ENCODE measurements around the gene USP5. TPM values are rescaled to one million over a fixed set of nuclear protein-coding genes. Genes with fewer than 3 reads are reported as not detected.
"Not testable (repeated sequence)": the region's sequence is repeated elsewhere in the genome, so short reads cannot be mapped to it uniquely, and the experiment has no call there.

The USP5 gene
- total RNA-seq, 2 experiments from 2014 or later, result 98.8 to 129 TPM

DNA sequence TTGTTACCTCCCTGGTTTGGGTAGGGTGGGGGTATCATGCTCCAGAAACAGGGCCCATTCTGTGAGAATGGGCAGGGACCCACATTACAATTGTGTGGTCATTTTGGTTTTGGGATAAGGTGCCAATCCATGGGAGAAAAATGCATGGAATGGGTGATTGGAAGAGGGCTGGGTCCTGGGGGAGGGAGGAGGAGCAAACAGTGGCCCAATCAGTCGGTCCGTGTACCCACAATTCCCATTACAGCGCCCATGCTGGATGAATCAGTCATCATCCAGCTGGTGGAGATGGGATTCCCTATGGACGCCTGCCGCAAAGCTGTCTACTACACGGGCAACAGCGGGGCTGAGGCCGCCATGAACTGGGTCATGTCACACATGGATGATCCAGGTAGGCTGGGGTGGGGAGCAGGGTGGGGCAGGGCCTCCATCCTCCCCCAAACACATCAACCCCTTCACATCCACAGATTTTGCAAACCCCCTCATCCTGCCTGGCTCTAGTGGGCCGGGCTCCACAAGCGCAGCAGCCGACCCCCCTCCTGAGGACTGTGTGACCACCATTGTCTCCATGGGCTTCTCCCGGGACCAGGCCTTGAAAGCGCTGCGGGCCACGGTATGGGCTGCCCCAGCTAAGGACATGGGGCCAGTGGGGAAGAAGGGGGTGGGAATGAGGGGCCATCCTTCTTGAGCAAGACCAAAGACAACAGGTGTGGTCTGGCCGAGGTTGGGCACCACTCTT, 11.8 kb downstream of the USP5 start:
- H3K9me3 Mint-ChIP-seq (ENCODE audit: low read depth), result no peaks in the 10 kb centered on the region
- DNase-seq (no peak), ATAC-seq (no peak)
- no peak overlapping the region for H3K27ac Mint-ChIP-seq
- H3K36me3 Mint-ChIP-seq, result peaks cover 46% of the 10 kb centered on the region
- CTCF ChIA-PET, result interaction anchor here (1.0 to 2.1 kb wide), 3 partner anchors 9 to 277 kb away, joined by 3 to 8 read pairs (median 3); partner anchors contain the start of gene SPSB2
- no peaks in the 10 kb centered on the region for H3K27me3 Mint-ChIP-seq
- peaks cover 11% of the 10 kb centered on the region for H3K4me1 Mint-ChIP-seq
- H3K4me3 Mint-ChIP-seq, result no peak overlapping the region

DNA sequence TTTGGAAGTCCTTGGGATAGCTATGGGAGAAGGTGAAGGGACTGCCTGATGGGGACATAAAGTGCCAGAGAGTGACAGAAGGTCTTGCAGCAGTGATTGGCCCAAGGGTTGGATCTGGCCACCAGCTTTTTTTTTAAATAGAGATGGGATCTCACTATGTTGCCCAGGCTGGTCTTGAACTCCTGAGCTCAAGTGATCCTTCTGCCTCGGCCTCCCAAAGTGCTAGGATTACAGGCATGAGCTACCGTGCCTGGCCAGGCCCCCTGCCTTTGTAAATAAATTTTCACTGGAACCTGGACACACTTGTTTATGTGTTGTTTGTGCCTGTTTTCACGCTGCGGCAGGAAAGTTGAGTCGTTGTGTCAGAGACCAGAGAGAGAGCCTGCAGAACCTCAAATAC, 13.4 kb downstream of the USP5 start:
- DNase-seq; H3K27me3 Mint-ChIP-seq; H3K9me3 Mint-ChIP-seq (ENCODE audit: low read depth); H3K27ac Mint-ChIP-seq; ATAC-seq; H3K4me3 Mint-ChIP-seq: not testable (repeated sequence)
- peaks cover 26% of the 10 kb centered on the region for H3K4me1 Mint-ChIP-seq
- CTCF ChIA-PET, result interaction anchor here (1.2 to 1.3 kb wide), 2 partner anchors 26 to 278 kb away, joined by 3 to 4 read pairs; no protein-coding TSS in a partner anchor
- peaks cover 59% of the 10 kb centered on the region for H3K36me3 Mint-ChIP-seq

DNA sequence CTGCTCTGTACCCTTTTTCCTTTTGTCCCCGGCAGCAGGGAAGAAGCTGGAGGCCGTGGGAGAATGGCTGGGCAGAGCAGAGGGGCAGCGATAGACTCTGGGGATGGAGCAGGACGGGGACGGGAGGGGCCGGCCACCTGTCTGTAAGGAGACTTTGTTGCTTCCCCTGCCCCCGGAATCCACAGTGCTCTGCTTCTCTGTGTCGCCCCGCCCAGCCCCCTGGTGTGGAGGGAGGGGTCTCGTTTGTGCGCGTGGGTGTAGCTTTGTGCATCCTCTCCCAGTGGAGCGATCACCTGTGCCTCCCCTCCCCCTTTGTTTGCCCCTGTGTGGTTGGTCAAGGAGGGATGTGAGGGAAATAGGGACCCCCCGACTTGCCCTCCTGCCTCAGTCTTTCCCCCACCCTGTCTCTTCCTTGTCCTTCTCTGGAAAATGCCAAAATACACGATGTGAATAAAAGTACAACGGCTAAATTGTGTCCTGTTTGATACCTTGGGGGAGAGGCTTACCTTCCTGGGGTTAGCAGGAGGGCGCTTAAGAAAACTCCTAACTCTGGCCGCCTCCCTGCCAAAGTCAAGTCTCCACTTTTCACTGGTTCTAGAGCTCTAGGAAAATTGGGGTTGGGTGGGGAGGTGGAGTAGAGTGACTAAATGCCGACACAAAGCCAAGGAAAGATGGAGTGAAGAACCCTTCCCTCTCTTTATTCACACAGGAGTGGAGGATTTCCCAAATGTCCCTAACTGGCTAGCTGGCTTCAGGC, 14.4 kb downstream of the USP5 start:
- CTCF ChIA-PET, result interaction anchor here (0.7 to 4.9 kb wide), 9 partner anchors 13 to 142 kb away, joined by 3 to 55 read pairs (median 4); partner anchors contain the start of genes CDCA3, COPS7A, MLF2 and USP5
- H3K36me3 Mint-ChIP-seq, result peaks cover 59% of the 10 kb centered on the region
- no peaks in the 10 kb centered on the region for H3K9me3 Mint-ChIP-seq (ENCODE audit: low read depth)
- H3K4me3 Mint-ChIP-seq, result peak overlapping the region; percentile 98
- peaks cover 37% of the 10 kb centered on the region for H3K4me1 Mint-ChIP-seq
- no peak for DNase-seq
- ATAC-seq, result no peak
- no peaks in the 10 kb centered on the region for H3K27me3 Mint-ChIP-seq
- peak overlapping the region; percentile 90 for H3K27ac Mint-ChIP-seq

DNA sequence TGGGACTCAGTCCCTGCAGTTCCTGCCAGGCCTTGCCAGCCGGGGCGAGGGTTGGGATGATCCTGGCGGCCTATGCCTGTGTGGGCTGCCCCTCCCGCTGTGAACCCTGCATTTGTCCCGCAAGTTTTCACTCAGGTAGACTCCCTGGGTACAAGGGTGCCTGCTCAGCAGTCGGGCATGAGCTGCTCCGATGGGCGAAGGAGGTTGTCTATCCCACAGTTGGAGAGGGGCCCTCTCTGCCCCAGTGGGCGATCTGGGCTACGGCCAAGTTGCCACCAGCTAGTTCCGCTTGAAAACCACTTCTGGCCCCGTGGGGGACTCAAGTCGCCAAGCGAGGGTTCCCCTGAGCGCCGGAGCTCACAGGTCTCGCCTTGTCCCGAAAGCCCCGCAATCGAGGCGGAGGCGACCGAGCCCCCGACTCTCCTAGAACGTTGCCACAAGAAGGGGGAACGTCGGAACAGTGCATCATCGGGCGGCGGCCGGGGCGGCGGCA, 15.0 kb downstream of the USP5 start:
- H3K4me1 Mint-ChIP-seq, result peaks cover 43% of the 10 kb centered on the region
- CTCF ChIA-PET, result interaction anchor here (0.7 to 4.9 kb wide), 11 partner anchors 14 to 143 kb away, joined by 3 to 55 read pairs (median 6); partner anchors contain the start of genes CDCA3, COPS7A, MLF2 and USP5
- H3K4me3 Mint-ChIP-seq, result peak overlapping the region; percentile 98
- H3K9me3 Mint-ChIP-seq (ENCODE audit: low read depth), result no peaks in the 10 kb centered on the region
- DNase-seq, result no peak
- peak; percentile 4 for ATAC-seq
- peaks cover 62% of the 10 kb centered on the region for H3K36me3 Mint-ChIP-seq
- H3K27ac Mint-ChIP-seq, result peak overlapping the region; percentile 90
- H3K27me3 Mint-ChIP-seq, result no peaks in the 10 kb centered on the region

DNA sequence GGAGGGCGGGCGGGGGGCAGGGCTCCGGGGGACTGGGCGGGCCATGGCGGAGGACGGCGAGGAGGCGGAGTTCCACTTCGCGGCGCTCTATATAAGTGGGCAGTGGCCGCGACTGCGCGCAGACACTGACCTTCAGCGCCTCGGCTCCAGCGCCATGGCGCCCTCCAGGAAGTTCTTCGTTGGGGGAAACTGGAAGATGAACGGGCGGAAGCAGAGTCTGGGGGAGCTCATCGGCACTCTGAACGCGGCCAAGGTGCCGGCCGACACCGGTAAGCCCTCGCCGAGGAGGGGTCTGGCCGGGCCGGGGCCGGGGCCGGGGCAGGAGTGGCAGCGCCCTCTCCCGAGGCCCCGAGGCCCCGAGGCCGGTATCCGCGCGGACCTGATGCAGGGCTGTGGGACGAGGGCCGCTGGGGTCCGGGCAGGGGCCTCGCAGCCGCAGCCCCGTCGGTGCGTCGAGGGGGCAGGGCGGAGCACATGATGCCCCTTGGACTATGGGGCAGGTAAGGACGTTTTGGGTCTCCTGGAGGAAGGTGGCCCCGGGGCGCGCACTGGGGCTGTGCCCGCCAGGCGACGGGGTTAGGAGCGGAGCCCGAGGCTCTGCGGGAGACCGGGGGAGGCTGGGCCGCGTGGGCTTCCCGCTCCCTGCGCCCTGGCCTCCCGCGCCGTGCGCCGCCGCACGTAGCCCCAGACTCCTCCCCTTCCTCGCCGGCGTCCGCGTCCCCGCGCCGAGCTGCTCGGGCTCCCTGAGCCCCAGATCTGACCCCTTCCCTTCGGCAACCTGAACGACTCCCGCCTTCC, 15.7 kb downstream of the USP5 start, which contains the start of gene TPI1:
TSS of gene TPI1 (plus strand) at position 119 of the 798 bp plus-strand sequence. CDS start at position 155, 36 bp downstream.
- Mint-ChIP-seq H3K27me3 (no peaks in the 10 kb centered on the region), H3K9me3 (ENCODE audit: low read depth) (no peaks in the 10 kb centered on the region), H3K4me1 (peaks cover 47% of the 10 kb centered on the region), H3K27ac (peak within 1 kb of the TSS; percentile 90), H3K36me3 (peaks cover 61% of the 10 kb centered on the region), H3K4me3 (peak within 1 kb of the TSS; percentile 98)
- ATAC-seq (peak; percentile 71), DNase-seq (peak; percentile 87)
- CTCF ChIA-PET, result interaction anchor here (0.8 to 4.9 kb wide), 14 partner anchors 14 to 245 kb away, joined by 3 to 55 read pairs (median 6); partner anchors contain the start of genes CDCA3, COPS7A, MLF2 and USP5

DNA sequence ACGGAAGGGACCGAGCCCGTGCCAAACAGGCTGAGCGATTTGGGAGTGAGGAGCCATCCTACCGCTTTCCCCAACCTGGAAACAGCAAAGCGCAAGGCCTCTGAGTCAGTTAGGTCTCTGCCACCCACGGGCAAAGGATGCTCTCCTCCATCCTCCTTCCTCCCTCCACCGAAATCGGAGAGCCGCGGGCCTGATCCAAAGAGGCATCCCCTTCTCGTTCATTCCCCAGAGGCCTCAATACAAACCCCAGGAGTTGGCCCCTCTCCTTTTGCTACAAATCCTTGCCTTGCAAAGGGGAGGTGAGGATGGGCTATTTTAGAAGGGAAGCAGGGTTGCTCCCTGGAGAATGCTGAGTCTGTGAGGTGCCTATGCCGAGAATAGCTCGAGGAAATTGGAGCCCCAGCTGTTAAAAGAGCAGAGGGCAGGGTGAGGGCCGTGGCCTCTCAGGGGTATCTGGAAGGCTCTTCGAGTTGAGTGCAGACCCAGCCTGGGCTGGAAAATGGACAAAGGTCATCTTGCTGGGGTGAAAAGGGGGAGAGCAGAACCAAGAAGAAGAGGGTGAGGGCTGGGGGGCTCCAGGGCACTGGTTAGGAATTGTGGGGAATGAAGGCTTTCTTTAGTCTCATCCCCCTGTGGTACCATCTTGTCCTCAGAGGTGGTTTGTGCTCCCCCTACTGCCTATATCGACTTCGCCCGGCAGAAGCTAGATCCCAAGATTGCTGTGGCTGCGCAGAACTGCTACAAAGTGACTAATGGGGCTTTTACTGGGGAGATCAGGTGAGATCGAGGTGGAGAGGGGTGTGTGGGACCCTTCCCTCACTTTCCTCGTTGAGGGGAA, 16.5 kb downstream of the USP5 start:
- Mint-ChIP-seq H3K9me3 (ENCODE audit: low read depth) (no peaks in the 10 kb centered on the region), H3K27ac (peak overlapping the region; percentile 88), H3K27me3 (no peaks in the 10 kb centered on the region), H3K4me3 (peak overlapping the region; percentile 98), H3K36me3 (peaks cover 57% of the 10 kb centered on the region), H3K4me1 (peaks cover 47% of the 10 kb centered on the region)
- CTCF ChIA-PET, result interaction anchor here (0.8 to 4.9 kb wide), 31 partner anchors 8 to 263 kb away, joined by 3 to 55 read pairs (median 5); partner anchors contain the start of genes C12orf57, C1RL, CDCA3 and COPS7A
- no peak for ATAC-seq
- no peak for DNase-seq

DNA sequence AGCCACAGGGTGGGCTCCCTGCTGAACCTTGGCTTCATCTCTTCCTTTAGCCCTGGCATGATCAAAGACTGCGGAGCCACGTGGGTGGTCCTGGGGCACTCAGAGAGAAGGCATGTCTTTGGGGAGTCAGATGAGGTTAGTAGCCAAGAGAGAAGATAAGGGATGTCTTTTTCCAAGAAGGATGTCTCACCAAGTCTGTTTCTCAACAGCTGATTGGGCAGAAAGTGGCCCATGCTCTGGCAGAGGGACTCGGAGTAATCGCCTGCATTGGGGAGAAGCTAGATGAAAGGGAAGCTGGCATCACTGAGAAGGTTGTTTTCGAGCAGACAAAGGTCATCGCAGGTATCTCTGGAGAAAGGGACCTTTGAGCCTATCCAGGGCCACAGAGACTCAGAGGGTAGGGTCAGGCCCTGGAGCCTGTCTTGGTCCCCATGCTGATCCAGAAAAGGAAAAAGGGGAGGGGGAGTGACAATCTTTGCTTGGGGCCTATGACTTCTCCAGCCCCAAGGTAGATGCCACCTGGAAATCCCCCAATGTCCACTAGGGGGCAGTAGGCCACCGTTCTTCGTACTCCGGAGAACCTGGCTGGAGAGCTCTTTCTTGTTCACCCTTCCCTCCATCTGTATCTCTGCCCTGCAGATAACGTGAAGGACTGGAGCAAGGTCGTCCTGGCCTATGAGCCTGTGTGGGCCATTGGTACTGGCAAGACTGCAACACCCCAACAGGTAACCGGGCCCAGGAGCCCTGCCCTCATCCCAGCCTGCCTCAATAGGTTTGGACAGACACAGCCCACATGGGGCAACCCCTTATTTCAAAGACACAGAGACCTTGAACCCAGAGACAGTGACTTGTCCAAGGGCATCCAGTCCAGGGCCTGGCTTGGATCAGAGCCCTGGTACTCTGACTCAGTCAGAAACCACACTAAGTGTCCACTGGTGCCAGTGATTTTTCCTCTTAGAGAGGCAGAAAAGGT, 17.4 kb downstream of the USP5 start:
- H3K36me3 Mint-ChIP-seq, result peaks cover 54% of the 10 kb centered on the region
- H3K9me3 Mint-ChIP-seq (ENCODE audit: low read depth), result no peaks in the 10 kb centered on the region
- CTCF ChIA-PET, result interaction anchor here (0.6 to 4.9 kb wide), 35 partner anchors 9 to 264 kb away, joined by 3 to 55 read pairs (median 5); partner anchors contain the start of genes C12orf57, C1RL, CDCA3 and COPS7A
- ATAC-seq (no peak), DNase-seq (peak; percentile 91)
- peak overlapping the region; percentile 88 for H3K27ac Mint-ChIP-seq
- H3K27me3 Mint-ChIP-seq, result no peaks in the 10 kb centered on the region
- H3K4me1 Mint-ChIP-seq, result peaks cover 51% of the 10 kb centered on the region
- peak overlapping the region; percentile 98 for H3K4me3 Mint-ChIP-seq

DNA sequence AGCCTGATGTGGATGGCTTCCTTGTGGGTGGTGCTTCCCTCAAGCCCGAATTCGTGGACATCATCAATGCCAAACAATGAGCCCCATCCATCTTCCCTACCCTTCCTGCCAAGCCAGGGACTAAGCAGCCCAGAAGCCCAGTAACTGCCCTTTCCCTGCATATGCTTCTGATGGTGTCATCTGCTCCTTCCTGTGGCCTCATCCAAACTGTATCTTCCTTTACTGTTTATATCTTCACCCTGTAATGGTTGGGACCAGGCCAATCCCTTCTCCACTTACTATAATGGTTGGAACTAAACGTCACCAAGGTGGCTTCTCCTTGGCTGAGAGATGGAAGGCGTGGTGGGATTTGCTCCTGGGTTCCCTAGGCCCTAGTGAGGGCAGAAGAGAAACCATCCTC, 18.4 kb downstream of the USP5 start:
- Mint-ChIP-seq H3K27ac (peak overlapping the region; percentile 41), H3K4me1 (peaks cover 57% of the 10 kb centered on the region), H3K36me3 (peaks cover 50% of the 10 kb centered on the region), H3K4me3 (peak overlapping the region; percentile 98)
- H3K9me3 Mint-ChIP-seq (ENCODE audit: low read depth); H3K27me3 Mint-ChIP-seq; DNase-seq; ATAC-seq: not testable (repeated sequence)
- CTCF ChIA-PET, result interaction anchor here (0.9 to 7.3 kb wide), 14 partner anchors 10 to 239 kb away, joined by 3 to 90 read pairs (median 8); partner anchors contain the start of genes C12orf57, C1RL, CDCA3 and RNU7-1

DNA sequence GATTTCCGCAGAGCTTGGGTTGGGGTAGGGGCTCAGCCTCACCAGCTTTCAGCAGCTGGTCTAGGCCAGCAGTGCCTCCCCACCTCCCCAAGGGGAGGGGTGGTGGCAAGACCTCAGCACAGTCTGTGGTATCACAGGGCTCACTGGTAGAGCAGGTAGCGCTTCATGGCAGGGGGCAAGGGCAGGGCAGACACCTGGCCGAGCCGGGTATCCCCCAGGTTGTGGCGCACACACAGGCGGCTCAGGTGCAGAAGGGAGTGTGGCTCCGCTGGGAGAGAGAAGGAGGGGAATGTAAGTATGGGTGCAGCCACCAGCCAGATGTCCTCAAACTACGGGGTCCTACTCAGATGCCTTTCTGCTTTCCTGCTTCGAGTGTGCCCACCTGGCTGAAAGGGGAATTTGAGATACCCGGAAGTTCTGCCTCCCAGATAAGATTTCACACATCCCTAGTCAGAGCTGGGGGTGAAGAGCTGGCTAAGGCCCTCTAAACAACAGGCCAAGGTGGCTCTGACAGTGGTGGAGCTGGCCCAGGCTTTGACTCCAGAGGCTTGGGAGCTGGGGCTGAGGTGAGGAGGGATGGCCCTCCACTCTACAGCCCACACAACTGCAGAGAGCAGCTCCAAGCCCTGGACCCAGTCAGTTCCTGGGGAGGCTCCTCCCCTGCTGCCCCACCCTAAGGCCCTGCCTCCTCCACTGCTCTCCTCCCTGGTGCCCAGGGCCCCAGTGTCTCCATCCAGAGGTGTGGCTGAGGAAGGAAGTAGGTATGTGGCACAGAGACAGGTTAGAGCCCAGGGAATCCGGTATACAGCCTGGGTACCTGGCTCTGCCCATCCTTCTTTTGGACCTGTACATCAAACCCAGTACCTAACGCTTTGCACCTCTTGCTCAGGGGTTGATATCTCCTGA, 19.4 kb downstream of the USP5 start:
- CTCF ChIA-PET, result interaction anchor here (1.1 to 7.3 kb wide), 30 partner anchors 9 to 318 kb away, joined by 3 to 90 read pairs (median 10); partner anchors contain the start of genes C12orf57, CDCA3, COPS7A and LAG3
- Mint-ChIP-seq H3K9me3 (ENCODE audit: low read depth) (no peaks in the 10 kb centered on the region), H3K4me1 (peaks cover 60% of the 10 kb centered on the region), H3K36me3 (peaks cover 50% of the 10 kb centered on the region), H3K27ac (peak overlapping the region; percentile 91), H3K4me3 (peak overlapping the region; percentile 77), H3K27me3 (no peaks in the 10 kb centered on the region)
- DNase-seq (peak; percentile 71), ATAC-seq (peak; percentile 6)

All from activated CD8-positive, alpha-beta memory T cell treated with anti-CD3 and anti-CD28 coated beads, Interleukin-2, amount 10 ng/mL, durations not matched to agents 7 days and 5 days (primary cell).